Mesendoderm (in vitro differentiated cells): ENCODE data around the gene KRTDAP. TPM values are rescaled to one million over a fixed set of nuclear protein-coding genes. Genes with fewer than 3 reads are reported as not detected.

Experiments used
- DNase-seq: peaks from one replicate; pipeline ENCODE4 v3.0.0; 2013
- H2AK5ac ChIP-seq: 2 replicates; pipeline ENCODE4 v1.6.1; 2013; ENCODE audit warnings: low read length, inconsistent platforms
- H2BK120ac ChIP-seq: 2 replicates; pipeline ENCODE4 v1.6.1; 2013; ENCODE audit warnings: low read depth, mild to moderate bottlenecking, low read length, moderate library complexity, mixed read lengths
- H2BK15ac ChIP-seq: replicated peaks from 2 replicates; pipeline ENCODE4 v1.6.1; 2013; ENCODE audit warnings: low read depth, mild to moderate bottlenecking, moderate library complexity
- H2BK5ac ChIP-seq: 2 replicates; pipeline ENCODE4 v1.6.1; 2013; ENCODE audit warnings: low read length, inconsistent platforms
- H3K18ac ChIP-seq: 2 replicates; pipeline ENCODE4 v1.6.1; 2013; ENCODE audit warnings: mild to moderate bottlenecking, low read length, mixed read lengths
- H3K23ac ChIP-seq: one replicate; pipeline ENCODE4 v1.6.1; 2013; ENCODE audit warnings: low read length
- H3K27ac ChIP-seq: 2 replicates; pipeline ENCODE4 v1.5.1; 2013; ENCODE audit warnings: low read depth, mild to moderate bottlenecking, inconsistent platforms, low read length, moderate library complexity
- H3K27me3 ChIP-seq: 2 replicates; pipeline ENCODE4 v1.6.1; 2013; ENCODE audit warnings: low read length, control low read depth, mild to moderate bottlenecking, inconsistent platforms; ENCODE audit not compliant: insufficient read depth, poor library complexity
- H3K36me3 ChIP-seq: 2 replicates; pipeline ENCODE4 v1.6.1; 2013; ENCODE audit warnings: low read length, inconsistent platforms; ENCODE audit not compliant: control insufficient read depth, insufficient read depth
- H3K4ac ChIP-seq: one replicate; pipeline ENCODE4 v1.6.1; 2013; ENCODE audit warnings: low read depth, mild to moderate bottlenecking, low read length, moderate library complexity
- H3K4me1 ChIP-seq: 2 replicates; pipeline ENCODE4 v1.6.1; 2013; ENCODE audit warnings: low read depth, low read length, inconsistent platforms; ENCODE audit not compliant: control insufficient read depth
- H3K4me2 ChIP-seq: 2 replicates; pipeline ENCODE4 v1.6.1; 2013; ENCODE audit warnings: low read length
- H3K4me3 ChIP-seq: 2 replicates; pipeline ENCODE4 v1.5.1; 2013; ENCODE audit warnings: mild to moderate bottlenecking, low read length
- H3K56ac ChIP-seq: one replicate; pipeline ENCODE4 v1.6.1; 2013; ENCODE audit warnings: low read length
- H3K79me1 ChIP-seq: 2 replicates; pipeline ENCODE4 v1.6.1; 2013; ENCODE audit warnings: low read length, inconsistent platforms
- H3K79me2 ChIP-seq: 2 replicates; pipeline ENCODE4 v1.6.1; 2013; ENCODE audit warnings: mild to moderate bottlenecking, low read length; ENCODE audit not compliant: control insufficient read depth, insufficient read depth
- H3K9ac ChIP-seq: 2 replicates; pipeline ENCODE4 v1.6.1; 2013; ENCODE audit warnings: low read length, inconsistent platforms
- H4K5ac ChIP-seq: one replicate; pipeline ENCODE4 v1.6.1; 2013; ENCODE audit warnings: low read length
- H4K8ac ChIP-seq: one replicate; pipeline ENCODE4 v1.6.1; 2013; ENCODE audit warnings: low read depth, mild to moderate bottlenecking, control low read depth, low read length, moderate library complexity
- WGBS: extraction: QIAGEN DNeasy Blood & Tissue Kit; methylation state at CpG from one replicate; pipeline ENCODE4 v1.1.7; 2013; ENCODE audit warnings: low lambda C conversion rate, missing lambda C conversion rate; ENCODE audit not compliant: insufficient coverage; ENCODE audit errors: extremely low coverage; 5-methylcytosine and 5-hydroxymethylcytosine counted together
- polyA plus RNA-seq, 2 experiments: library from polyadenylated mRNA; stranded (reverse); fragments of 200-250 nt; gene quantifications; one replicate each; pipeline ENCODE4 v1.2.3, GENCODE V29; 2013

The KRTDAP gene, protein sequence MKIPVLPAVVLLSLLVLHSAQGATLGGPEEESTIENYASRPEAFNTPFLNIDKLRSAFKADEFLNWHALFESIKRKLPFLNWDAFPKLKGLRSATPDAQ
- polyA plus RNA-seq (2013, experiment 1 of 2), result 1.7 TPM
- polyA plus RNA-seq (2013, experiment 2 of 2), result 1.7 TPM

DNA sequence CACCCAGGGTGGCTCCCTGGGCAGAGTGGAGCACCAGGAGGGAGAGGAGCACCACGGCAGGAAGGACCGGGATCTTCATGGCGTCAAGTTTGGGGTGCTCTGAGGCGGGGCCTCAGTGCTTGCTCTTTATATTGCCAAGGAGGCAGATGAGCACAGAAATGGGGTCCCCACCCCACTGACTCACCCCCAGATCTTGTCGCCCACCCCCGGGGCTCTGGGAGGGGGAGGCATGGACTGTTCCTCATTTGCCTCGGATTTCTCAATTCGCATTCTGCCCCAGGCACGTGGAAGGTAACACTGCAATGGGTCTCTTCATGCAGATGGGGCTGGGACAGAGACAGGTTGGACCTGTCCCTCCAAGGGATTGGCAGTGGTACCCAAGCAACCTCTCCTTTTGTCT is at the start of gene KRTDAP:
KRTDAP (minus strand) TSS at position 101 of the 400 bp plus-strand sequence; CDS start at position 79, 22 bp downstream.
- Histone ChIP-seq H3K4me2 (no peak within 1 kb of the TSS), H2AK5ac (no peak within 1 kb of the TSS), H3K27ac (no peak within 1 kb of the TSS), H3K79me1 (no peaks in the 10 kb centered on the region), H3K79me2 (no peaks in the 10 kb centered on the region), H2BK5ac (no peak within 1 kb of the TSS), H3K56ac (no peak within 1 kb of the TSS), H3K36me3 (no peaks in the 10 kb centered on the region), H3K4me3 (no peak within 1 kb of the TSS), H3K4me1 (no peaks in the 10 kb centered on the region), H3K9ac (no peak within 1 kb of the TSS), H3K27me3 (no peaks in the 10 kb centered on the region), H3K18ac (no peak within 1 kb of the TSS), H3K23ac (no peak within 1 kb of the TSS), H3K4ac (no peak within 1 kb of the TSS), H4K8ac (no peak within 1 kb of the TSS), H2BK15ac (no peak within 1 kb of the TSS), H2BK120ac (no peak within 1 kb of the TSS), H4K5ac (no peak within 1 kb of the TSS)
- DNase-seq, result no peak
- WGBS, result no CpG with 5 or more reads among the region's 9 CpGs

DNA sequence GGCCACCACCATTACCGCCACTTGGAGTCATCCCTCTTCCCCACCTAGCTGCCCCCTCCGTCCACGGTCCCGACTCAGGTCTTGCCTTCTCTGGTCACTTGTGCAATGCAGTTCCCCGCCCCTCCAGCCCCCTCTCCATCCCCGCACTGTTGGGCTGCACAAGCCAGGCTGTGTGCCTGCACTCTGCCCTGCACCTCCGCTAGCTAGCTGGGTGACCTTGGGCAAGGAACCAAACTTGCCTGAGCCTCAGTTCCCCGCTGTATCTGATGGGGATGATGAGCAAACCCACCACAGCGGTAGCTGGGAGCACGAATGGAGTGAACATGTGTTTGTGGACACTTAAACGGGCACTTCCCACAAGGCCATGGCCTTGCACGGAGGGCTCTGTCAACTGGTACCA is 49.6 kb upstream of the KRTDAP start:
- no peak overlapping the region for H3K4me3 ChIP-seq
- H4K8ac ChIP-seq, result no peak overlapping the region
- H3K18ac ChIP-seq, result no peak overlapping the region
- H3K79me1 ChIP-seq, result peaks cover 15% of the 10 kb centered on the region
- no peak overlapping the region for H3K23ac ChIP-seq
- no peak overlapping the region for H3K4me2 ChIP-seq
- no peak overlapping the region for H4K5ac ChIP-seq
- H3K36me3 ChIP-seq, result no peaks in the 10 kb centered on the region
- H2BK5ac ChIP-seq, result no peak overlapping the region
- no peak overlapping the region for H3K27ac ChIP-seq
- DNase-seq, result no peak
- no peaks in the 10 kb centered on the region for H3K27me3 ChIP-seq
- no peak overlapping the region for H3K56ac ChIP-seq
- no peak overlapping the region for H3K9ac ChIP-seq
- no peak overlapping the region for H2BK120ac ChIP-seq
- H3K79me2 ChIP-seq, result peaks cover 9% of the 10 kb centered on the region
- H3K4ac ChIP-seq, result no peak overlapping the region
- WGBS, result no CpG with 5 or more reads among the region's 12 CpGs
- H3K4me1 ChIP-seq, result peaks cover 4% of the 10 kb centered on the region
- H2AK5ac ChIP-seq, result no peak overlapping the region
- no peak overlapping the region for H2BK15ac ChIP-seq

DNA sequence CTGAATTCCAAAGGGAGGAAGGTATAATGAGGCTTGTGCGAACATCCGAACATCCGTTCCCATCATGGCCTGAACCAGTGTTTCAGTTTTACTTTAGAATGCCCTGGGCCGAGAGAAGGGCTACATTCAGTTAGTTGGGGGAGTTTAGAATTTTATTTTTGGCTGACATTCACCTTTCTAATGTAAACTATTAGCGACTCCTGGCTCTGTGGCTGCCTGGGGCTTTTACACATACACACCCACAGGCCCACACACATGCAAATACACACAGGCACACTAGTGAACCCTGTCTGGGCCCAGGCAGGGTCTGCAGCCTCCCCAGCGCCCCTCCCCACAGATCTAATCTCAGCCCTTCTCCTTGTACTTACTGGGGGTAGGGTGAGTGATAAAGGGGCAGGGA is 49.0 kb upstream of the KRTDAP start:
- H3K56ac ChIP-seq, result no peak overlapping the region
- WGBS, result no CpG with 5 or more reads among the region's 6 CpGs

DNA sequence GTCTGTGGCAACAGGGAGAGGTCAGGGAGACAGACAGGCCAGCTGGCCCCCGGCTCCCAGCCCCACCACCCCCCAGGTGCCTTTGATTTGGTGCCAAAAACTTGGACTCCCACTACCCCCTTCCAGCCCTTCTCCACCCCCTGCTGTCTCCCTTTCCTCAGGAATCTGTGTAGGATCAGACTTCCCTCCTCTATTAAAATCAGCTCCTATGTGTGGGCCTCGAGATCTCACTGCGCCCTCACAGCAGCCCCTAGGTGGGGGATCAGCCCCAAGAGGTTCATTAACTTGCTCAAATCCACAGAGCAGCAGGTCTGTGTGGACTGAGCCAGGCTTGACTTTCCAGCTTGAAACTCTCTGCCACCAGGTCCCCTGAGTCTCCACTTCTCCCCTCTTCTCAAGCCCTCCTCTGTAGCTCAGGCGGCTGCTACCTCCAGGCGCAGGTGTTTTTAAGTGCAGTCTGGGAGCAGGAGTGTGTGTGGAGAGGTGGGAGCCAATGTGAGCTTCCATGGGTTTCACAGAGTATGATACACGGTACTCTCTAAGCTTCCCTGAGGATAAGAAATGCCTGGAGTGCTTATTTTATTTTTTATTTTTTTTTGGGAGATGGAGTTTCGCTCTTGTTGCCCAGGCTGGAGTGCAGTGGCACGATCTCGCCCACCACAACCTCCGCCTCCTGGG is 44.7 kb upstream of the KRTDAP start:
- H3K4me3 ChIP-seq, result no peak overlapping the region
- H3K23ac ChIP-seq, result no peak overlapping the region
- H3K79me2 ChIP-seq, result no peaks in the 10 kb centered on the region
- no peaks in the 10 kb centered on the region for H3K79me1 ChIP-seq
- H2BK15ac ChIP-seq, result no peak overlapping the region
- H2BK5ac ChIP-seq, result no peak overlapping the region
- H3K4me2 ChIP-seq, result no peak overlapping the region
- no peak overlapping the region for H2BK120ac ChIP-seq
- no peak for DNase-seq
- no peak overlapping the region for H4K5ac ChIP-seq
- H3K4ac ChIP-seq, result no peak overlapping the region
- no peak overlapping the region for H3K56ac ChIP-seq
- H3K27ac ChIP-seq, result no peak overlapping the region
- H3K9ac ChIP-seq, result no peak overlapping the region
- no peaks in the 10 kb centered on the region for H3K27me3 ChIP-seq
- H3K18ac ChIP-seq, result no peak overlapping the region
- no peaks in the 10 kb centered on the region for H3K36me3 ChIP-seq
- H4K8ac ChIP-seq, result no peak overlapping the region
- no peak overlapping the region for H2AK5ac ChIP-seq
- peaks cover 4% of the 10 kb centered on the region for H3K4me1 ChIP-seq
- WGBS, result no CpG with 5 or more reads among the region's 10 CpGs

More for the DNA sequence above, 49.0 kb upstream of the KRTDAP start:
- no peak overlapping the region for H3K4me2 ChIP-seq
- H3K27me3 ChIP-seq, result no peaks in the 10 kb centered on the region
- no peak overlapping the region for H2BK5ac ChIP-seq
- H3K79me1 ChIP-seq, result peaks cover 9% of the 10 kb centered on the region
- no peak overlapping the region for H2BK15ac ChIP-seq
- H4K5ac ChIP-seq, result no peak overlapping the region
- H3K36me3 ChIP-seq, result no peaks in the 10 kb centered on the region
- H2AK5ac ChIP-seq, result no peak overlapping the region
- no peak overlapping the region for H3K4me3 ChIP-seq
- no peak overlapping the region for H3K27ac ChIP-seq
- no peak overlapping the region for H4K8ac ChIP-seq
- H3K4ac ChIP-seq, result no peak overlapping the region
- no peak overlapping the region for H3K23ac ChIP-seq
- H3K79me2 ChIP-seq, result peaks cover 4% of the 10 kb centered on the region
- DNase-seq, result no peak
- no peak overlapping the region for H3K18ac ChIP-seq
- H3K9ac ChIP-seq, result no peak overlapping the region
- no peak overlapping the region for H2BK120ac ChIP-seq
- H3K4me1 ChIP-seq, result peaks cover 2% of the 10 kb centered on the region

DNA sequence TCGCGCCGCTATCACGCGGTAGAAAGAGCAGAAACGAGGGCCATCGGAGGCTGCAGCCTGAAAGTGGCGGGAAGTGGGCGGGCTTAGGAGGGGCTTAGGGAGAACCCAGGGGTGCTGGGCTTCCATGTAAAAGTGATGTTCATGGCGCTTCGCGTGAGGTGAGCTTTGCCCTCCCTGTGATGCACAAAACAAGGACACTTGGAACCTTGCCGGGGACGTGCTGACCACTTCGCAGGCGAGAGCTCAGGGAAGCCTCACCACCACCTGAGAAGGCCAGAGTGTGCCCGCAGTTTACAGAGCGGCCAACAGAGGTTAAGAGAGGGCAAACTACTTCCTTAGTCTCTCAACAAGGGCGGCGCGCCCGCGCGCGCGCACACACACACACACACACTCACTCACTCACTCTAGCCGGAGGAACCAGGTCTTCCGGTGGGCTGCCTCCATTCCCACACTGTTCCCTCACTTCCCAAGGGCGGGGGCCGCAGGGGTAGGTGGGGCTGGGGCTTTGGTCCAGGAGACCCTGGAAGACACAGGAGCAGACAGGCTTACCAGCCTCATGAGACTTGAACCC is 43.6 kb upstream of the KRTDAP start:
- H3K4me3 ChIP-seq, result no peak overlapping the region
- DNase-seq, result peak; percentile 86
- H4K8ac ChIP-seq, result no peak overlapping the region
- H3K27me3 ChIP-seq, result no peaks in the 10 kb centered on the region
- H3K36me3 ChIP-seq, result no peaks in the 10 kb centered on the region
- peaks cover 4% of the 10 kb centered on the region for H3K4me1 ChIP-seq
- peak overlapping the region; percentile 79 for H3K56ac ChIP-seq
- no peak overlapping the region for H2BK5ac ChIP-seq
- no peak overlapping the region for H2AK5ac ChIP-seq
- H2BK120ac ChIP-seq, result no peak overlapping the region
- WGBS, result no CpG with 5 or more reads among the region's 30 CpGs
- no peak overlapping the region for H3K4ac ChIP-seq
- no peak overlapping the region for H2BK15ac ChIP-seq
- H3K23ac ChIP-seq, result no peak overlapping the region
- H3K27ac ChIP-seq, result no peak overlapping the region
- H3K79me2 ChIP-seq, result no peaks in the 10 kb centered on the region
- peak overlapping the region; percentile 21 for H3K9ac ChIP-seq
- no peak overlapping the region for H3K18ac ChIP-seq
- no peaks in the 10 kb centered on the region for H3K79me1 ChIP-seq
- H4K5ac ChIP-seq, result no peak overlapping the region
- peak overlapping the region; percentile 60 for H3K4me2 ChIP-seq
